ENCODE results near the gene ARHGEF26.

DNA sequence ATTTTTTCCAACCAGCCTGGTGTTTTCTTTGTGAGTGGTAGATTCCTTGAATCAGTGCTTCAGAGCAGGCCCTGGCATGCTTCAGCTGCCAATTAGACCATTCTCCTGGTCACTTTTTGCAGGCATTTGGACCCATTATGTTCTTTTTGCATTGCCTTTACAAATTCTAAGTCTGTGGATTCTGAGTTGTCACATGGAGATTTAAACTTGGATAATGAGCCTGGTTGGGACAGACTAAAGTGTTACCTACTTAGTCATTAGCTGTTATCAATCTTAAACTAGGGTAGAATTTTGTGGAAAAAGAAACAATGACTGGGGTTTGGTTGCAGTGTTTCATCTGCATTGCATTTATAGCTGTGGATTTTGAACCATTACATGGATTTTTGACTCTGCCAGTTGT is 40.6 kb downstream of the ARHGEF26 start:
- no peak for TF ChIP-seq EZH2 (IDR thresholded peaks at IDR 0.05; ENCODE audit: insufficient read depth, poor library complexity, severe bottlenecking)
- TF ChIP-seq EZH2phosphoT487 (IDR thresholded peaks at IDR 0.05; ENCODE audit: insufficient read depth, low read depth) = no peak

Data from GM23248 (cell line).